HG03558 (cell line): ENCODE data around the gene NTNG1.

Experiments used
- ATAC-seq: cut with Tn5 transposase; IDR thresholded peaks from one replicate; pipeline ENCODE4 v1.9.1; 2021; ENCODE audit warnings: moderate number of reproducible peaks; ENCODE audit not compliant: unreplicated experiment; ENCODE audit errors: extremely low read depth

The NTNG1 gene

GRCh38 chr1:107526524-107527198 is 385.8 kb downstream of the NTNG1 start:
- no peak for ATAC-seq

GRCh38 chr1:107529511-107530149 is 388.8 kb downstream of the NTNG1 start:
- ATAC-seq: peak; percentile 97

- no peak for ATAC-seq
Measured at GRCh38 chr1:107530543-107530942, 389.7 kb downstream of the NTNG1 start.

- ATAC-seq: no peak
Measured at GRCh38 chr1:107531065-107531908, 390.4 kb downstream of the NTNG1 start.

GRCh38 chr1:107532318-107532717 is 391.5 kb downstream of the NTNG1 start:
- ATAC-seq: no peak
